Endothelial cell (in vitro differentiated cells): ENCODE data around the gene WDFY3. TPM values are rescaled to one million over a fixed set of nuclear protein-coding genes. Genes with fewer than 3 reads are reported as not detected.

Experiments
- DNase-seq: peaks from one replicate; pipeline ENCODE4 v3.0.0; 2021; ENCODE audit warnings: low spot score
- H3K27ac Mint-ChIP-seq: one replicate; pipeline ENCODE4 v1.8.0; 2021; ENCODE audit warnings: mixed read lengths, inconsistent platforms; ENCODE audit not compliant: unreplicated experiment
- H3K27me3 Mint-ChIP-seq: one replicate; pipeline ENCODE4 v1.8.0; 2021; ENCODE audit warnings: mild to moderate bottlenecking, moderate library complexity, mixed read lengths, inconsistent platforms; ENCODE audit not compliant: unreplicated experiment
- H3K36me3 Mint-ChIP-seq: one replicate; pipeline ENCODE4 v1.8.0; 2021; ENCODE audit warnings: mild to moderate bottlenecking, low read depth, mixed read lengths, inconsistent platforms; ENCODE audit not compliant: unreplicated experiment
- H3K4me1 Mint-ChIP-seq: one replicate; pipeline ENCODE4 v1.8.0; 2021; ENCODE audit warnings: mild to moderate bottlenecking, mixed read lengths, inconsistent platforms; ENCODE audit not compliant: unreplicated experiment
- H3K4me3 Mint-ChIP-seq: one replicate; pipeline ENCODE4 v1.8.0; 2021; ENCODE audit warnings: mild to moderate bottlenecking, mixed read lengths, inconsistent platforms; ENCODE audit not compliant: unreplicated experiment
- H3K9me3 Mint-ChIP-seq: one replicate; pipeline ENCODE4 v1.8.0; 2021; ENCODE audit warnings: mixed read lengths, inconsistent platforms; ENCODE audit not compliant: unreplicated experiment
- total RNA-seq: library from RNA; stranded (reverse); fragmentation: NEBNext Ultra II Directional; extraction: Animal tissue kit (Norgen Biotek cat#: 25700); gene quantifications from one replicate; pipeline ENCODE4 v1.2.1, GENCODE V29; 2021; ENCODE audit not compliant: unreplicated experiment
- TF ChIP-seq, protein P1 (sequence below): fragments of 200-600 bp; sonication (generic); IDR thresholded peaks from one replicate; pipeline ENCODE4 v1.5.0; 2021; ENCODE audit warnings: antibody characterized with exemption; ENCODE audit not compliant: unreplicated experiment

Gene WDFY3
- total RNA-seq, 1 donor from 2014 or later: 94.8 TPM

DNA sequence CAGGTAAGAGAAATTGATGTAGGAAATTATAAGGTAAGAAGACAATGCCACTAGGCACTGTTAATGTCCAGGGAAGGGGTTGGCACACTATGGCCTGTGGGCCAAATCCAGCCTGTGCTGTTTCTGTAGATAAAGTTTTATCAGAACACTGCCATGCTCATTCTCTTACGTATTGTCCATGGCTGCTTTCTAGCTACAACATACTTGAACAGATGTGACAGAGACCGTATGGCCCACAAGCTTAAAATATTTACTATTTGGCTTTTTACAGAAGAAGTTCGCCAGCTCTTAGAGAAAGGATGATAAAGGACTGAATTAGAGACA, 215.6 kb downstream of the WDFY3 start:
- Mint-ChIP-seq H3K4me1 (peaks cover 5% of the 10 kb centered on the region), H3K9me3 (no peaks in the 10 kb centered on the region), H3K27me3 (no peaks in the 10 kb centered on the region), H3K4me3 (no peak overlapping the region), H3K36me3 (peaks cover 10% of the 10 kb centered on the region), H3K27ac (no peak overlapping the region)
- no peak for DNase-seq
- TF ChIP-seq, protein P1, sequence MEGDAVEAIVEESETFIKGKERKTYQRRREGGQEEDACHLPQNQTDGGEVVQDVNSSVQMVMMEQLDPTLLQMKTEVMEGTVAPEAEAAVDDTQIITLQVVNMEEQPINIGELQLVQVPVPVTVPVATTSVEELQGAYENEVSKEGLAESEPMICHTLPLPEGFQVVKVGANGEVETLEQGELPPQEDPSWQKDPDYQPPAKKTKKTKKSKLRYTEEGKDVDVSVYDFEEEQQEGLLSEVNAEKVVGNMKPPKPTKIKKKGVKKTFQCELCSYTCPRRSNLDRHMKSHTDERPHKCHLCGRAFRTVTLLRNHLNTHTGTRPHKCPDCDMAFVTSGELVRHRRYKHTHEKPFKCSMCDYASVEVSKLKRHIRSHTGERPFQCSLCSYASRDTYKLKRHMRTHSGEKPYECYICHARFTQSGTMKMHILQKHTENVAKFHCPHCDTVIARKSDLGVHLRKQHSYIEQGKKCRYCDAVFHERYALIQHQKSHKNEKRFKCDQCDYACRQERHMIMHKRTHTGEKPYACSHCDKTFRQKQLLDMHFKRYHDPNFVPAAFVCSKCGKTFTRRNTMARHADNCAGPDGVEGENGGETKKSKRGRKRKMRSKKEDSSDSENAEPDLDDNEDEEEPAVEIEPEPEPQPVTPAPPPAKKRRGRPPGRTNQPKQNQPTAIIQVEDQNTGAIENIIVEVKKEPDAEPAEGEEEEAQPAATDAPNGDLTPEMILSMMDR: no peak

DNA sequence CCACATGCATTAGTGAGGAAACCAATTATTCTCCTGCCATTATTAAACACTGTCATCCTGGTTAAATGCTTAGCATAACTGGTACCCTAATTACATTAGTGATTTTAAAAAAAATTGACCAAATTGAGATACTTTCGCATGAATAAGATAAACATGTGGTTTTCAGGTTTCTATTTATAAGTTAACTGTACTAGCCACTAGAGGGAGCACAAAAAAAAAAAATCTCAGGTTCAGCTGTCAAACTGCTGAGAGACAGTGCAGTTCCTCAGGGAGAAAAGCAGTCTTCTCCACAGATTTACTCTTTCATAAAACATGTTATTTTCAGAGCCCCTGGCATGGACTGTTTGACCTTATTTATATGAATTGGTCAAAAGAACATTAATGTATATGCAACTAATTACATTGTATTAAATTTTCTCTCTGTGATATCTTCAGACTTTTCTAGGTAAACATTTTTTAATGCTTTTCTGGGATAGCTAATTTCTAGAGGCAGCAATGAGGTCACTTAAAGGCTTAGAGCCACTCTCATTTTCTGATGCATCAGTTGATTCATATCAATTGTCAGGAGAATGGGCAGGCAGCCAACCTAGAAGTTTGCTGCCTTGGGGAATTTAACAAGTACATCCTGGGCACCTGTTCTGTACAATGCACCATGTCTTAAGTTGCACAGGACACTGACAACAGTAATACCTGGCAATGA, 216.1 kb downstream of the WDFY3 start:
- Mint-ChIP-seq H3K4me3 (no peak overlapping the region), H3K9me3 (no peaks in the 10 kb centered on the region), H3K4me1 (peaks cover 5% of the 10 kb centered on the region), H3K36me3 (peaks cover 10% of the 10 kb centered on the region), H3K27me3 (no peaks in the 10 kb centered on the region), H3K27ac (no peak overlapping the region)
- TF ChIP-seq, protein P1: peak; percentile 88
- DNase-seq: no peak

DNA sequence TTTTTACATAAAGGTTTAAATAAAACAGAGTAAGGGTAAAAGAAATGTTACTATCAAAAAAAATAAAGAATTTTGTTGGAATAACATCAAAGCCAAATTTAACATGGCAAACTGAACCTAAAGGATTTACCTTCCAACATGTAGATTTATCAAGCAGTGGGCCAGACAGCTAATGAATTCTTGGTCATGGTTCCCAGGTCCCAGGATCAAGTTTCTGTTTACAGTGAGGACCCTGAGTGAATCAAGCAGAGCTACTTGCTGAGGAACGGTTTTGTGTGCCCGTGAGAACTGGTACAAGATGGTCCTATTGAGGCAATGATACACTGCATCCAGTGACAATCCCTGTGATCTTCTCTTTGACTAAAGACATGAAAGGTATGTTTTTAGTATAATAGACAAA, 226.4 kb downstream of the WDFY3 start:
- Mint-ChIP-seq H3K27ac (no peak overlapping the region), H3K4me3 (no peak overlapping the region), H3K36me3 (peaks cover 29% of the 10 kb centered on the region), H3K27me3 (peaks cover 2% of the 10 kb centered on the region), H3K9me3 (no peaks in the 10 kb centered on the region), H3K4me1 (no peaks in the 10 kb centered on the region)
- DNase-seq: no peak
- TF ChIP-seq, protein P1: no peak

DNA sequence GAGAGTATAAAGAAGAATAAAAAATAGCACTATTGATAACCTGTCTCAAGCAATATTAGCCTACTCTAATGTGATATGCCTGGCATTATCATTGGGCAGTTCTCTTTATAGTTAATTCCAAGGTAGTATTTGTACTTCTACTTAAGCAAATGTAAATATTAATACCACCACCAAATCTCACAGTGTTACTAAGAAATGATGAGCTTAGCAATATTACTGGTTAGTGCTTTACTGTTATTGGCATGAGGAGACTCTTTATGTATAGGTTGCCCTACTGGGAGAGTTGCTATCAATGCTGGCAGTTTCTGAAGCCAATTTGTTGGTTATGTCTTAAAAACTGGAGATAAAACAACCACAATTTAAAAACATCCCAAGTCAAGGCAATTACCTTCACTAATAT, 227.9 kb downstream of the WDFY3 start:
- H3K4me1 Mint-ChIP-seq: no peaks in the 10 kb centered on the region
- peaks cover 26% of the 10 kb centered on the region for H3K36me3 Mint-ChIP-seq
- TF ChIP-seq, protein P1: no peak
- H3K9me3 Mint-ChIP-seq: no peaks in the 10 kb centered on the region
- peaks cover 2% of the 10 kb centered on the region for H3K27me3 Mint-ChIP-seq
- H3K4me3 Mint-ChIP-seq: no peak overlapping the region
- H3K27ac Mint-ChIP-seq: no peak overlapping the region
- no peak for DNase-seq

DNA sequence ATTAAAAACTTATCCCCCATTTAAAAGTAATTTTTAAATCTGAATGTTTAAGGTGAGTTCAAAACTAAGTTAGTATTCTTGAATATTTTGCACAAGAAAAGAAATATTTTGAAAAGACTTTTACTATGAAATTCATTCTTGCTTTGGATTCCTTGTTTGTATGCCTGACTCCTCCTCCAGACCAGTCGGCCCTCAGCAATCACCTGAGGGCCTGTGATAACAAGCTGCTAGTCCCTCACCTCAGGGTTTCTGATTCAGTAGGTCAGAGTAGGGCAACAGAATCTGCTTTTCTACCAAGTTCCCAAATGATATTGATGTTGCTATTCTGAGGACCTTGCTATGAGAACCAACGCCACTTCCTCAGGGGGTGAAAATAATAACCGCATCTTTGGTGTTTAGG, 228.8 kb downstream of the WDFY3 start:
- H3K4me3 Mint-ChIP-seq: no peak overlapping the region
- H3K27ac Mint-ChIP-seq: no peak overlapping the region

More for the DNA sequence above, 228.8 kb downstream of the WDFY3 start:
- DNase-seq: no peak
- peaks cover 23% of the 10 kb centered on the region for H3K36me3 Mint-ChIP-seq
- TF ChIP-seq, protein P1: no peak
- H3K9me3 Mint-ChIP-seq: no peaks in the 10 kb centered on the region
- H3K4me1 Mint-ChIP-seq: no peaks in the 10 kb centered on the region
- peaks cover 2% of the 10 kb centered on the region for H3K27me3 Mint-ChIP-seq
